Testis (tissue), 2 donors: Measurements from ENCODE around the gene SPINK14.

Experiments used
- CTCF ChIP-seq, 3 experiments: fragments of 450-650 bp in 2 of 3; fragments of 200-600 bp in 1 of 3; sonication (generic) in 1 of 3; IDR thresholded peaks; one replicate each; pipeline ENCODE4 v1.5.1; 2016 to 2019; ENCODE audit warnings: antibody characterized with exemption in 3 of 3, mild to moderate bottlenecking in 2 of 3, moderate library complexity in 1 of 3
- POLR2A ChIP-seq: fragments of 450-650 bp; IDR thresholded peaks from one replicate; pipeline ENCODE4 v1.6.1; 2017; ENCODE audit warnings: antibody characterized with exemption, mild to moderate bottlenecking, moderate library complexity

- TF ChIP-seq POLR2A (no peak), CTCF (IDR thresholded peaks at IDR 0.05) (no peak)
Observed at GRCh38 chr5:148176480-148176879, 8.1 kb downstream of the SPINK14 start.
